Body of pancreas (tissue), 4 donors: Measurements from ENCODE around the gene ASTN2. TPM values are rescaled to one million over a fixed set of nuclear protein-coding genes. Genes with fewer than 3 reads are reported as not detected.

Experiments
- ATAC-seq: fragments of 150-250 bp; one replicate; pipeline ENCODE4 v1.9.1; 2016
- DNase-seq, 4 donors: peaks; one replicate each; pipeline ENCODE4 v3.0.0-alpha.2; 2019
- H3K27ac ChIP-seq, 4 donors: fragments of 200-600 bp; sonication (generic); 1 replicate in 3 of 4; 2 replicates in 1 of 4; pipeline versions ENCODE4 v1.5.1 to v1.6.1; 2016 to 2019; ENCODE audit warnings: mild to moderate bottlenecking in 1 of 4, mixed read lengths in 1 of 4, moderate library complexity in 1 of 4
- H3K27me3 ChIP-seq, 2 donors: fragments of 200-600 bp; sonication (generic); one replicate each; pipeline ENCODE4 v1.6.0; 2016; ENCODE audit warnings: mild to moderate bottlenecking in 1 of 2
- H3K36me3 ChIP-seq, 2 donors: fragments of 200-600 bp; sonication (generic); replicated peaks in 1 of 2; 2 replicates each; pipeline ENCODE4 v1.5.1; 2016; ENCODE audit warnings: low read depth in 2 of 2; ENCODE audit not compliant: insufficient read depth in 1 of 2
- H3K4me1 ChIP-seq: fragments of 200-600 bp; sonication (generic); one replicate; pipeline ENCODE4 v1.6.0; 2016
- H3K4me3 ChIP-seq, 2 donors: fragments of 200-600 bp; sonication (generic); 1 replicate in 1 of 2; 2 replicates in 1 of 2; pipeline ENCODE4 v1.5.1; 2016 to 2019
- H3K9me3 ChIP-seq, 3 donors: fragments of 200-600 bp; sonication (generic); 1 replicate in 2 of 3; 2 replicates in 1 of 3; pipeline ENCODE4 v1.5.1; 2016
- POLR2A ChIP-seq, 3 donors: fragments of 450-650 bp; IDR thresholded peaks; one replicate each; pipeline ENCODE4 v1.6.1; 2016; ENCODE audit warnings: antibody characterized with exemption in 3 of 3, mild to moderate bottlenecking in 2 of 3
- WGBS, 2 donors: methylation state at CpG; one replicate each; pipeline ENCODE4 v1.1.5; 2017; 5-methylcytosine and 5-hydroxymethylcytosine counted together
- intact Hi-C: fragments of 100-400 bp; cut with DNase I; formaldehyde crosslinking; loops from one replicate; pipeline ENCODE4 v1.15.1; 2023
- total RNA-seq, 2 donors: library from RNA; depleted of rRNA; stranded (reverse); fragments of >200 nt; gene quantifications; one replicate each; pipeline ENCODE4 v1.1.0, GENCODE V29; 2016
- TF ChIP-seq, protein P1 (sequence below), 7 experiments: fragments of 450-650 bp in 4 of 7; fragments of 200-600 bp in 3 of 7; sonication (generic) in 3 of 7; IDR thresholded peaks; one replicate each; pipeline ENCODE4 v1.5.1; 2016 to 2019; ENCODE audit warnings: antibody characterized with exemption in 7 of 7

Gene ASTN2
- total RNA-seq, 2 donors from 2014 or later, result 8.2 to 9.6 TPM

- peak in 1 of 4 donors; percentile 22 for DNase-seq
- WGBS, 2 donors, result 80% methylated on average over 5 of the region's 5 CpGs
- Histone ChIP-seq H3K27me3 (no peaks in the 10 kb centered on the region), H3K4me1 (no peaks in the 10 kb centered on the region), H3K9me3 (no peaks in the 10 kb centered on the region), H3K27ac (no peak overlapping the region), H3K36me3 (no peaks in the 10 kb centered on the region), H3K4me3 (no peak overlapping the region)
- TF ChIP-seq POLR2A (IDR thresholded peaks at IDR 0.05), result no peak
- TF ChIP-seq, protein P1, sequence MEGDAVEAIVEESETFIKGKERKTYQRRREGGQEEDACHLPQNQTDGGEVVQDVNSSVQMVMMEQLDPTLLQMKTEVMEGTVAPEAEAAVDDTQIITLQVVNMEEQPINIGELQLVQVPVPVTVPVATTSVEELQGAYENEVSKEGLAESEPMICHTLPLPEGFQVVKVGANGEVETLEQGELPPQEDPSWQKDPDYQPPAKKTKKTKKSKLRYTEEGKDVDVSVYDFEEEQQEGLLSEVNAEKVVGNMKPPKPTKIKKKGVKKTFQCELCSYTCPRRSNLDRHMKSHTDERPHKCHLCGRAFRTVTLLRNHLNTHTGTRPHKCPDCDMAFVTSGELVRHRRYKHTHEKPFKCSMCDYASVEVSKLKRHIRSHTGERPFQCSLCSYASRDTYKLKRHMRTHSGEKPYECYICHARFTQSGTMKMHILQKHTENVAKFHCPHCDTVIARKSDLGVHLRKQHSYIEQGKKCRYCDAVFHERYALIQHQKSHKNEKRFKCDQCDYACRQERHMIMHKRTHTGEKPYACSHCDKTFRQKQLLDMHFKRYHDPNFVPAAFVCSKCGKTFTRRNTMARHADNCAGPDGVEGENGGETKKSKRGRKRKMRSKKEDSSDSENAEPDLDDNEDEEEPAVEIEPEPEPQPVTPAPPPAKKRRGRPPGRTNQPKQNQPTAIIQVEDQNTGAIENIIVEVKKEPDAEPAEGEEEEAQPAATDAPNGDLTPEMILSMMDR (IDR thresholded peaks at IDR 0.05), result peak in 6 of 7 experiments; percentile 36 to 59 (median 55)
- peak; percentile 50 for ATAC-seq
- intact Hi-C loops, result loop anchor here (5.0 kb wide), 1 partner anchor 135 kb away; no protein-coding TSS in a partner anchor
These were observed 768.0 kb downstream of the ASTN2 start for GRCh38 chr9:116646661-116647514.

DNA sequence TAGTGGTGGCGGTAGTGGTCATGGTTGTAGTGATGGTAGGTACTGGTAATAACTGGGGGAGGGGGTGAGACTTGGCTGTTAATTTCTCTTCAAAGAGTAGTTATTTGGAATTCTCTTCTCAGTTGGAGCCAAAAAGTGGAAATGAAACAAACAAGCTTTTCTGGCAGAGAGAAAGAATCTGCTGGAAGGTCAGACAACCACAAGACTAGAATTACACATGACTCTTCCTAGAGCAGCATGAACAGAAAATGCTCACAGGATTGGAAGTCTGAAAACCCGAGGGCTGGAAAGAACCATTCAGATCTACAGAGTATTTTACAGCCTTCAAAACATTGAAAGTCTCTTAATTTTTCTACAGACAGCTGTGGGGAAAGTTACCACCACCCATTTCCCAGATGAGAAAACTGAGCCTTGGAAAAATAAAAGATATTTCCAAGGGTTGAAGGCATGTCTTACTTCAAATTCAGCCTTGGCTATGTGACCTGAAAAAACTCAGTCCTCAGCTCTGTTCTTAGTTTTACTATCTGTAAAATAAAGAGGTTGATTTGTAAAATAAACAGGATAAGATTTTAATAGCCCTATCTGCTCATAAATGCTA lies 770.7 kb downstream of the ASTN2 start:
- ATAC-seq (no peak), DNase-seq (no peak)
- H3K4me1 ChIP-seq, result no peaks in the 10 kb centered on the region
- no peaks in the 10 kb centered on the region for H3K9me3 ChIP-seq
- WGBS, 2 donors, result 85 to 93% methylated on average over 2 of the region's 2 CpGs
- TF ChIP-seq POLR2A (IDR thresholded peaks at IDR 0.05), result no peak
- TF ChIP-seq, protein P1 (IDR thresholded peaks at IDR 0.05), result no peak
- H3K27me3 ChIP-seq, result no peaks in the 10 kb centered on the region
- intact Hi-C loops, result no loop called here
- H3K27ac ChIP-seq, result no peak overlapping the region
- H3K4me3 ChIP-seq, result no peak overlapping the region
- no peaks in the 10 kb centered on the region for H3K36me3 ChIP-seq

DNA sequence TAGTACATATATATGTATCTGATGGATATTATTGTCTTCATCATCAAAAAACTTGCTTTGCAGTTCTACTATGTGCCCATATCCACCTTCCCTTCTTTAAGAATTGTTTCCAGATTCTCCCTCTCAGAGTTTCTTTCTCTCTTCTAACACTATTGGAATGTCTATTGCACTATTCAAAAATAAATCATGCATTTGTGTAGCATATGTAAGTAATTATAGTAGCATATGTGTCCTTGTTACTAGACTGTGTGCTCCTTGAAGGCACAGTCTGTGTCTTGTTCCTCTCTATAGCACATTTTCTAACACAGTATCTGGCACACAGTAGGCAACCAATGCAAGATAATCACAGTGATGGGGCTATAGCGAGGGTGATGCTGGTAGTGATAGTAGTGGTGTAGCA lies 771.2 kb downstream of the ASTN2 start:
- Histone ChIP-seq H3K4me1 (no peaks in the 10 kb centered on the region), H3K27ac (no peak overlapping the region), H3K36me3 (no peaks in the 10 kb centered on the region), H3K27me3 (no peaks in the 10 kb centered on the region), H3K4me3 (no peak overlapping the region), H3K9me3 (no peaks in the 10 kb centered on the region)
- TF ChIP-seq, protein P1 (IDR thresholded peaks at IDR 0.05), result no peak
- TF ChIP-seq POLR2A (IDR thresholded peaks at IDR 0.05), result no peak
- WGBS, 2 donors, result 77 to 95% methylated on average over 1 of the region's 1 CpG
- ATAC-seq (no peak), DNase-seq (no peak)
- intact Hi-C loops, result no loop called here

DNA sequence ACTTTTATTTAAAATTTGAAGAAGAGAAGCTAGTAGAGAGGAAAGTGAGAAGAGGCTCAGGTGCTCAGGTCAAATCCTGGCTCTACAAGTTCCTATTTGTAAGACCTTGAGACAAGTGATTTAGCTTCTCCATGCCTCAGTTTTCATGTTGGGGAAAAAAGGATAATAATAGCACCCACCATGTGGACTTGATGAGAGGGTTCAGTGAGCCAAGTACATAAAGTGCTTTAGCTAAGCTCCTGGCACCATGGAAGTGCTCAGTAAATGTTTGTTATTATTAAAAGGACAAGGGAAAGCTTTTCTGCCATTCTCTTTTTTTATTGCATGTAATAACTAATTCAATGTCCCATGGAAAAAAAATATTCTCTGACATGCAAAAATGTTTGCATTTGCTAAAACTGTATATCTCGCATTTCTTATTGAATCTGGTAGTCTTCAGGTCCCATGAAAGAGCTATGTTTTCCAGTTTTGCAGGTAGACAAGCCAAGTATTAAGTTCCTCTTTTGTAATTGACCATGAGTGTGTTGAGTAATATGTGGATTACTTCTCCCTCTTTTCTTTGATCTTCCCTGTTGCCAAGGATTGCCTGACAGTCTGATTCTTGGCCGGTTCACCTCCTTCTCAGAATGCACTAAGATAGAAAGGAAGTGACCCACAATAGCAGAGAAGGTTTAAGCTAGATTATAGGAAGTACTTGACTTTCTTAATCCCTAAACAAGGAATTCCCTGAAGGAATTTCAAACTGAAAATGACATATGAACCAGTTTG lies 773.4 kb downstream of the ASTN2 start:
- H3K4me1 ChIP-seq, result no peaks in the 10 kb centered on the region
- 79 to 97% methylated on average over 2 of the region's 2 CpGs for WGBS, 2 donors
- no peak for DNase-seq
- H3K36me3 ChIP-seq, result no peaks in the 10 kb centered on the region
- TF ChIP-seq POLR2A (IDR thresholded peaks at IDR 0.05), result no peak
- TF ChIP-seq, protein P1 (IDR thresholded peaks at IDR 0.05), result no peak
- no peak overlapping the region for H3K4me3 ChIP-seq
- ATAC-seq, result no peak
- no peaks in the 10 kb centered on the region for H3K27me3 ChIP-seq
- no peak overlapping the region for H3K27ac ChIP-seq
- intact Hi-C loops, result no loop called here
- no peaks in the 10 kb centered on the region for H3K9me3 ChIP-seq
